Loucy (cell line): ENCODE measurements around the gene RAD51B.
A peak's percentile ranks its signal among the peaks of the same experiment; 100 is the strongest.

ENCODE experiments used
- H2AFZ ChIP-seq: fragments of 200-600 bp; sonication (generic); 2 replicates; pipeline ENCODE4 v1.6.0; 2016; ENCODE audit warnings: antibody characterized with exemption, mild to moderate bottlenecking, low read length, moderate library complexity
- H3F3A ChIP-seq: fragments of 200-600 bp; 2 replicates; pipeline ENCODE4 v1.6.0; 2016; ENCODE audit warnings: antibody characterized with exemption, low read depth, mild to moderate bottlenecking
- H3K27me3 ChIP-seq: fragments of 200-600 bp; sonication (generic); 2 replicates; pipeline ENCODE4 v1.6.1; 2014; ENCODE audit warnings: low read length, mild to moderate bottlenecking; ENCODE audit not compliant: insufficient read depth, poor library complexity, severe bottlenecking
- H3K36me3 ChIP-seq: fragments of 200-600 bp; sonication (generic); 2 replicates; pipeline ENCODE4 v1.6.1; 2016; ENCODE audit warnings: low read length; ENCODE audit not compliant: insufficient read depth
- H3K4me1 ChIP-seq: fragments of 200-600 bp; sonication (generic); 2 replicates; pipeline ENCODE4 v1.5.1; 2014; ENCODE audit warnings: low read length, mild to moderate bottlenecking; ENCODE audit not compliant: insufficient read depth, poor library complexity, severe bottlenecking
- H3K4me2 ChIP-seq: fragments of 200-600 bp; sonication (generic); 2 replicates; pipeline ENCODE4 v1.6.0; 2014; ENCODE audit warnings: antibody characterized with exemption, low read length, low read depth, mild to moderate bottlenecking; ENCODE audit not compliant: poor library complexity, severe bottlenecking
- H3K4me3 ChIP-seq: fragments of 200-600 bp; sonication (generic); 2 replicates; pipeline ENCODE4 v1.5.1; 2014; ENCODE audit warnings: low read length, mild to moderate bottlenecking, mixed read lengths; ENCODE audit not compliant: poor library complexity, severe bottlenecking
- H3K79me2 ChIP-seq: fragments of 200-600 bp; sonication (generic); 2 replicates; pipeline ENCODE4 v1.6.1; 2014; ENCODE audit warnings: low read length; ENCODE audit not compliant: insufficient read depth
- H3K9ac ChIP-seq: fragments of 200-600 bp; sonication (generic); 2 replicates; pipeline ENCODE4 v1.6.0; 2014; ENCODE audit warnings: mild to moderate bottlenecking, low read depth, low read length, moderate library complexity; ENCODE audit not compliant: poor library complexity, severe bottlenecking
- H3K9me2 ChIP-seq: fragments of 200-600 bp; sonication (generic); replicated peaks from 2 replicates; pipeline ENCODE4 v1.6.1; 2016; ENCODE audit warnings: low read depth, low read length, mixed read lengths
- H3K9me3 ChIP-seq: fragments of 200-600 bp; sonication (generic); 2 replicates; pipeline ENCODE4 v1.6.1; 2014; ENCODE audit warnings: mild to moderate bottlenecking, antibody characterized with exemption, low read length, low read depth; ENCODE audit not compliant: insufficient read depth
- H4K20me1 ChIP-seq: fragments of 200-600 bp; sonication (generic); 2 replicates; pipeline ENCODE4 v1.6.0; 2014; ENCODE audit warnings: antibody characterized with exemption, low read length, mild to moderate bottlenecking; ENCODE audit not compliant: insufficient read depth, poor library complexity, severe bottlenecking
- EZH2phosphoT487 ChIP-seq: fragments of 200-600 bp; IDR thresholded peaks from 2 replicates; pipeline ENCODE4 v1.6.1; 2018; ENCODE audit warnings: antibody characterized with exemption, mild to moderate bottlenecking, moderate library complexity, borderline replicate concordance
- TF ChIP-seq, protein P1 (sequence below): fragments of 200-600 bp; sonication (generic); conservative IDR thresholded peaks from 2 replicates; pipeline ENCODE4 v1.5.1; 2014; ENCODE audit warnings: mild to moderate bottlenecking, antibody characterized with exemption, low read length

Gene RAD51B

DNA sequence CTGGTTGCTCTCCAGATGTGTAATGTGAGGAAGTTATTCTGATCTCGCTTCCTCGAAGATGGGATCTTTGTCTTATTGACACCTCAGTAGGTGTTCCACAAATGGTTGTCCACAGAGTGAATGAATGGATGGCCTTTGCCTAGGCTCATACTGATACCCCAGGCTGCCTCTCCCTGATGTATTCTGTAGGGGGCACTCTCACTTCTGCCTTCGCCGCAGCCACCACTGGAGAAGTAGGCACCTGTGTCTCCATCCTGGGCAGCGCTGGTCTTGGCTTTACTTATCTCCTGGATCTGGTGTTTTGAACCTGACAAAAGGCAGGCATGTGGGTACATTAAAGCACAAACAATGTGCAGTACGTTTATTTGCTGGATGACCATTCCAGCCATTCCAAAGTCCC, 891.2 kb downstream of the RAD51B start:
- Histone ChIP-seq H3K9me3 (no peaks in the 10 kb centered on the region), H2AFZ (no peak overlapping the region), H3K4me3 (no peak overlapping the region), H3K27me3 (no peaks in the 10 kb centered on the region), H3K4me1 (peaks cover 7% of the 10 kb centered on the region), H3K9me2 (no peaks in the 10 kb centered on the region), H3K79me2 (no peaks in the 10 kb centered on the region), H3F3A (no peaks in the 10 kb centered on the region), H3K4me2 (no peak overlapping the region), H3K36me3 (no peaks in the 10 kb centered on the region), H3K9ac (no peak overlapping the region), H4K20me1 (no peaks in the 10 kb centered on the region)
- no peak for TF ChIP-seq EZH2phosphoT487
- TF ChIP-seq, protein P1, sequence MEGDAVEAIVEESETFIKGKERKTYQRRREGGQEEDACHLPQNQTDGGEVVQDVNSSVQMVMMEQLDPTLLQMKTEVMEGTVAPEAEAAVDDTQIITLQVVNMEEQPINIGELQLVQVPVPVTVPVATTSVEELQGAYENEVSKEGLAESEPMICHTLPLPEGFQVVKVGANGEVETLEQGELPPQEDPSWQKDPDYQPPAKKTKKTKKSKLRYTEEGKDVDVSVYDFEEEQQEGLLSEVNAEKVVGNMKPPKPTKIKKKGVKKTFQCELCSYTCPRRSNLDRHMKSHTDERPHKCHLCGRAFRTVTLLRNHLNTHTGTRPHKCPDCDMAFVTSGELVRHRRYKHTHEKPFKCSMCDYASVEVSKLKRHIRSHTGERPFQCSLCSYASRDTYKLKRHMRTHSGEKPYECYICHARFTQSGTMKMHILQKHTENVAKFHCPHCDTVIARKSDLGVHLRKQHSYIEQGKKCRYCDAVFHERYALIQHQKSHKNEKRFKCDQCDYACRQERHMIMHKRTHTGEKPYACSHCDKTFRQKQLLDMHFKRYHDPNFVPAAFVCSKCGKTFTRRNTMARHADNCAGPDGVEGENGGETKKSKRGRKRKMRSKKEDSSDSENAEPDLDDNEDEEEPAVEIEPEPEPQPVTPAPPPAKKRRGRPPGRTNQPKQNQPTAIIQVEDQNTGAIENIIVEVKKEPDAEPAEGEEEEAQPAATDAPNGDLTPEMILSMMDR = peak; percentile 57

DNA sequence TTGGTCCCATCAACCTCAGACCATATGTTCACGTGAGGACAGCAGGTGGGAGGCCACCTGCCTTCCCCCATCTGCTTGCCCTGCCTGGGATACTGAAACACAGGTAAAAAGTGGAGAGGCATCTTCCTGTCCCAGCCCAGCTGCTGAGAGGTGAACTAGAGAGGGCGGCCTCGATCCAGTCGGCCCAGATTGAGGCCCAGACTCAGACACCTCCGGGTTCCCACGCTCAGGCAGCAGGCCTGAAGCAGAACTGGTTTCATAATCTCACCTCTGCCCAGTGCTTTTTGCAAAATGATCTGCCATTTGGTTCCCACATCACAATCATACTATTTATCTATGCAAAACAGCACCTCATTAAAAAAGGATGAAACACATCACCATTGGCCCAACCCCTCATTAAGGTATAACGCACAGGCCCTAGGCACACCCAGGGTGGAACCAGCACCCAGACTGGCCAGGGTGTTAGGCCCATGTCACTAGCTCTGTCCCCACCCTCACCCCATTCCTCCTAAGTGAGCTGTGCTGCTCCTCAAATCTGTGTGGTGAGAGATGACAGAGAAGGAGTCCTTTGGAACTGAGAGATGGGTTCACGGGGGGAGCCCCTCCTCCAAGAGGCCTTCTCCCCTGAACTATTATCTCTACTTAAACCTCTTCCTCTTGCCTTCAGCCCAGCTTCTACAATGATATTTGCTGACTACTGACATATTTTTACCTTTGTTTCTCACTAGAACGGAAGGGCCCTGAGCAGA, 892.2 kb downstream of the RAD51B start:
- Histone ChIP-seq H3K79me2 (no peaks in the 10 kb centered on the region), H3K4me1 (peaks cover 7% of the 10 kb centered on the region), H3K27me3 (no peaks in the 10 kb centered on the region), H2AFZ (no peak overlapping the region), H3F3A (no peaks in the 10 kb centered on the region), H3K4me3 (no peak overlapping the region), H3K9me3 (no peaks in the 10 kb centered on the region), H3K4me2 (no peak overlapping the region), H4K20me1 (no peaks in the 10 kb centered on the region), H3K9me2 (no peaks in the 10 kb centered on the region), H3K36me3 (no peaks in the 10 kb centered on the region), H3K9ac (no peak overlapping the region)
- TF ChIP-seq, protein P1 = no peak
- no peak for TF ChIP-seq EZH2phosphoT487

DNA sequence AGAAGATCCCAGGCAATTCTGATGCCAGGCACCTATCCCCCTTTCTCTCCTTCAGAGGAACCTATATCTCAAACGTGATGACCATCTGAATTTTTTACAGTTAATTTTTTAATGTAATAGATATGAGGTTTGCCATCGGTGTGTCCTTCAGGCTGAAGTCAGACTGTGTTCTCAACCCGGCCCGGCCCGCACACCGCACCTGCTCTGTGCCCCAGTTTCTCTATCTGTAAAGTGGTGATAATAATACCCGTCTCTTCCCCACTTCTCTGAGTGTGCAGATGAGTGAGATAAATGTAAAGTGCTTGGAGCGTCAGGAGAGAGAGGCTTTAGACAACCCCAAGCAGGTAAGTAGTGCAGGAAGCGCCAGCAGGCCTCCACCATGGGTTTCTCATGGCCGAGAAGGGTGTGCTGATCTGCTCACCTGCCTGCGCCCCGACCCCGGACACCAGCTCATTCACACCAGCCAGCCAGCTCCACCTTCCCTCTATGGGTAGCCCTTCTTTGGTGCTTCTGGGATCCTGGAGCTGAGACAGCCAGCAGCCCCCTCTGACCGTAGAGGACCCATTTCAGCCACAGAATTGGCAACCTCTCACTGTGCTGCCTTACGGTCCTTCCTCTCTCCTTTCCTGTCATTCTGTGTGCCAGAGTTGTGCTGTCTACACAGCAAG, 893.3 kb downstream of the RAD51B start:
- Histone ChIP-seq H3K9me2 (no peaks in the 10 kb centered on the region), H3K9me3 (no peaks in the 10 kb centered on the region), H3K27me3 (no peaks in the 10 kb centered on the region), H3F3A (no peaks in the 10 kb centered on the region), H3K36me3 (no peaks in the 10 kb centered on the region), H3K4me3 (no peak overlapping the region), H3K4me2 (no peak overlapping the region), H3K9ac (no peak overlapping the region), H3K79me2 (no peaks in the 10 kb centered on the region), H3K4me1 (peaks cover 7% of the 10 kb centered on the region), H2AFZ (no peak overlapping the region), H4K20me1 (no peaks in the 10 kb centered on the region)
- TF ChIP-seq EZH2phosphoT487 = no peak
- TF ChIP-seq, protein P1 = no peak
